ENCODE measurements around the gene MORC3. TPM values are rescaled to one million over a fixed set of nuclear protein-coding genes. Genes with fewer than 3 reads are reported as not detected.
A peak's percentile ranks its signal among the peaks of the same experiment; 100 is the strongest.

MORC3 gene
- total and polyA plus RNA-seq, 2 of the 4 experiments (the other 2 are of a cell fraction): 14.0 to 23.5 TPM

GRCh38 chr21:36321325-36322082 lies 1.5 kb downstream of the MORC3 start (continued):
- no peak for TF ChIP-seq SMC3 (IDR thresholded peaks at IDR 0.05; ENCODE audit: low read depth, low read length)

DNA sequence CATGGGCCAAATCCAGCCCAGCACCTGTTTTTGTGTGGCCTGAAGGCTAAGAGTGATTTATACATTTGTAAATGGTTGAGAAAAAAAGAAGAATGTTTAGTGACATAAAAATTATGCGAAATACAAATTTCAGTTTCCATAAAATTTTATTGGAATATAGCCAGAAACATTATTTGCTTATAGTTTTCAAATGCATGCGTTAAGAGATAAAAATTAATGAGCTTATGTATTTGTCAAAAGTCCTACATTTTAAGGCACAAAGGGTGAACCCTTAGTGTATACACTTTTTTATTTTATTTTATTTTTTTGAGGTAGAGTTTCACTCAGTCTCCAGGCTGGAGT lies 2.1 kb downstream of the MORC3 start:
- Histone ChIP-seq H4K20me1 (ENCODE audit: insufficient read depth, low read length) (peaks cover 39% of the 10 kb centered on the region), H3K27me3 (ENCODE audit: control insufficient read depth, insufficient read depth, low read length) (no peaks in the 10 kb centered on the region), H2BK20ac (ENCODE audit: low read depth, low read length) (no peak overlapping the region), H2BK5ac (ENCODE audit: low read depth, low read length, poor library complexity, severe bottlenecking) (peak overlapping the region; percentile 81), H2AK9ac (replicated peaks; ENCODE audit: low read depth, low read length, poor library complexity) (peak overlapping the region; percentile 79), H3K56ac (ENCODE audit: extremely low read depth, insufficient read depth, low read length) (no peak overlapping the region), H4K8ac (ENCODE audit: low read depth in 2 of 2, low read length in 2 of 2) (no peak overlapping the region; a peak in 1 of 4 replicates), H3K14ac (replicated peaks; ENCODE audit: low read depth, low read length) (peak overlapping the region; percentile 41), H2BK15ac (ENCODE audit: low read depth, low read length) (no peak overlapping the region; the same call in 2 of the 3 replicates), H3K18ac (ENCODE audit: low read depth, low read length) (no peak overlapping the region), H2AFZ (replicated peaks; ENCODE audit: low read length, poor library complexity) (no peak overlapping the region), H2BK120ac (ENCODE audit: low read depth, low read length) (no peak overlapping the region), H3K4me2 (ENCODE audit: low read depth, low read length) (peak overlapping the region; percentile 100), H3K4me1 (ENCODE audit: control insufficient read depth, insufficient read depth, low read length) (peaks cover 5% of the 10 kb centered on the region), H3K9ac (ENCODE audit: low read depth, low read length) (peak overlapping the region; percentile 82), H3K23ac (ENCODE audit: low read depth, low read length) (peak overlapping the region; percentile 91), H3K36me3 (ENCODE audit: control insufficient read depth, insufficient read depth, low read length) (peaks cover 7% of the 10 kb centered on the region), H4K91ac (ENCODE audit: insufficient read depth, low read depth, low read length) (peak overlapping the region; percentile 7; the same call in 1 of the 2 replicates), H3K9me3 (ENCODE audit: control insufficient read depth, insufficient read depth, low read length) (no peaks in the 10 kb centered on the region), H3K9me1 (ENCODE audit: insufficient read depth, low read length) (no peaks in the 10 kb centered on the region), H3K4ac (ENCODE audit: low read depth, low read length) (peak overlapping the region; percentile 31; the same call in 1 of the 2 replicates), H3K4me3 (ENCODE audit: insufficient read depth, low read depth, low read length) (peak overlapping the region; percentile 33), H4K5ac (ENCODE audit: low read depth, low read length) (no peak overlapping the region), H3K27ac (ENCODE audit: insufficient read depth, low read length) (peak overlapping the region; percentile 72), H3K79me1 (ENCODE audit: low read depth in 1 of 2, low read length in 2 of 2) (peaks cover 4 to 30% of the 10 kb centered on the region in 2 experiments; a peak in 3 of 4 replicates), H2AK5ac (ENCODE audit: low read depth, low read length) (0 out of 2 replicates have a peak overlapping the region, but pooled peaks have one; percentile 0)
- DNase-seq: no peak
- no peak for ATAC-seq (ENCODE audit: low read depth)
- BruUV-seq (replicated peaks): no TSS peak
- TF ChIP-seq, protein P1, sequence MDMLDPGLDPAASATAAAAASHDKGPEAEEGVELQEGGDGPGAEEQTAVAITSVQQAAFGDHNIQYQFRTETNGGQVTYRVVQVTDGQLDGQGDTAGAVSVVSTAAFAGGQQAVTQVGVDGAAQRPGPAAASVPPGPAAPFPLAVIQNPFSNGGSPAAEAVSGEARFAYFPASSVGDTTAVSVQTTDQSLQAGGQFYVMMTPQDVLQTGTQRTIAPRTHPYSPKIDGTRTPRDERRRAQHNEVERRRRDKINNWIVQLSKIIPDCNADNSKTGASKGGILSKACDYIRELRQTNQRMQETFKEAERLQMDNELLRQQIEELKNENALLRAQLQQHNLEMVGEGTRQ (IDR thresholded peaks at IDR 0.05; ENCODE audit: low read depth, low read length): no peak
- TF ChIP-seq MXI1 (IDR thresholded peaks at IDR 0.05; ENCODE audit: borderline replicate concordance, low read depth, low read length) (no peak), CEBPB (IDR thresholded peaks at IDR 0.05; ENCODE audit: low read depth, low read length) (no peak), RFX5 (IDR thresholded peaks at IDR 0.05; ENCODE audit: low read depth, low read length) (no peak), RAD21 (IDR thresholded peaks at IDR 0.05; ENCODE audit: low read length) (no peak), POLR2A (IDR thresholded peaks at IDR 0.05; ENCODE audit: low read depth, low read length) (no peak), FOS (IDR thresholded peaks at IDR 0.05; ENCODE audit: low read depth, low read length) (no peak), BHLHE40 (IDR thresholded peaks at IDR 0.05; ENCODE audit: low read depth, low read length) (no peak)
- TF ChIP-seq, protein P2, sequence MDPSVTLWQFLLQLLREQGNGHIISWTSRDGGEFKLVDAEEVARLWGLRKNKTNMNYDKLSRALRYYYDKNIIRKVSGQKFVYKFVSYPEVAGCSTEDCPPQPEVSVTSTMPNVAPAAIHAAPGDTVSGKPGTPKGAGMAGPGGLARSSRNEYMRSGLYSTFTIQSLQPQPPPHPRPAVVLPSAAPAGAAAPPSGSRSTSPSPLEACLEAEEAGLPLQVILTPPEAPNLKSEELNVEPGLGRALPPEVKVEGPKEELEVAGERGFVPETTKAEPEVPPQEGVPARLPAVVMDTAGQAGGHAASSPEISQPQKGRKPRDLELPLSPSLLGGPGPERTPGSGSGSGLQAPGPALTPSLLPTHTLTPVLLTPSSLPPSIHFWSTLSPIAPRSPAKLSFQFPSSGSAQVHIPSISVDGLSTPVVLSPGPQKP (IDR thresholded peaks at IDR 0.05; ENCODE audit: borderline replicate concordance, low read depth, low read length): no peak
- in situ Hi-C loops (cut with MboI; ENCODE audit: low sequenced_read_pairs): no loop called here
- dilution Hi-C loops (cut with HindIII; ENCODE audit: low sequenced_read_pairs, unreplicated experiment): no loop called here
- no CpG with 5 or more reads among the region's 2 CpGs for WGBS, 2 experiments (ENCODE audit: extremely low coverage in 2 of 2, insufficient read length in 1 of 2)
- ChIA-PET POLR2A (ENCODE audit: unreplicated experiment) (no interaction called here), CTCF (no interaction called here)
- intact Hi-C loops (cut with micrococcal nuclease): loop anchor here (5.0 kb wide), 2 partner anchors 110 to 260 kb away; partner anchors contain the start of gene SETD4

Data from IMR-90 (cell line).